ENCODE measurements around the gene SMG9.
"Not testable (repeated sequence)": the region's sequence is repeated elsewhere in the genome, so short reads cannot be mapped to it uniquely, and the experiment has no call there.

Gene SMG9

GRCh38 chr19:43780706-43781525, 26.2 kb upstream of the SMG9 start, which contains the start of gene KCNN4:
Gene KCNN4, minus strand, starts transcription at chr19:43780973. Its CDS starts 112 bp downstream, at chr19:43780861.
- DNase-seq (ENCODE audit: low spot score): peak; percentile 51

GRCh38 chr19:43779820-43780219, 25.1 kb upstream of the SMG9 start:
- DNase-seq (ENCODE audit: low spot score): no peak

- no peak for DNase-seq (ENCODE audit: low spot score)
These were observed 24.5 kb upstream of the SMG9 start for GRCh38 chr19:43779147-43779819.

GRCh38 chr19:43778651-43779050, 23.9 kb upstream of the SMG9 start:
- DNase-seq (ENCODE audit: low spot score): no peak

- peak; percentile 52 for DNase-seq (ENCODE audit: low spot score)
These were observed 22.5 kb upstream of the SMG9 start for GRCh38 chr19:43777163-43777695.

- DNase-seq (ENCODE audit: low spot score): no peak
These were observed 21.5 kb upstream of the SMG9 start for GRCh38 chr19:43776286-43776685.

- DNase-seq (ENCODE audit: low spot score): no peak
These were observed 20.6 kb upstream of the SMG9 start for GRCh38 chr19:43775299-43775890.

- not testable (repeated sequence) for DNase-seq (ENCODE audit: low spot score)
These were observed 20.1 kb upstream of the SMG9 start for GRCh38 chr19:43774940-43775258.

- peak; percentile 78 for DNase-seq (ENCODE audit: low spot score)
These were observed 19.6 kb upstream of the SMG9 start for GRCh38 chr19:43774103-43774939.

- no peak for DNase-seq (ENCODE audit: low spot score)
These were observed 19.0 kb upstream of the SMG9 start for GRCh38 chr19:43773725-43774102.

GRCh38 chr19:43769256-43769655, 14.5 kb upstream of the SMG9 start:
- no peak for DNase-seq (ENCODE audit: low spot score)

GRCh38 chr19:43768273-43769050, 13.7 kb upstream of the SMG9 start:
- DNase-seq (ENCODE audit: low spot score): no peak

GRCh38 chr19:43767818-43768217, 13.1 kb upstream of the SMG9 start:
- DNase-seq (ENCODE audit: low spot score): no peak

GRCh38 chr19:43767316-43767715, 12.6 kb upstream of the SMG9 start:
- DNase-seq (ENCODE audit: low spot score): no peak

GRCh38 chr19:43766755-43767043, 11.9 kb upstream of the SMG9 start:
- no peak for DNase-seq (ENCODE audit: low spot score)

- peak; percentile 91 for DNase-seq (ENCODE audit: low spot score)
These were observed 10.5 kb upstream of the SMG9 start for GRCh38 chr19:43765109-43765876.

GRCh38 chr19:43764684-43765083, 9.9 kb upstream of the SMG9 start:
- not testable (repeated sequence) for DNase-seq (ENCODE audit: low spot score)

- no peak for DNase-seq (ENCODE audit: low spot score)
These were observed 8.7 kb upstream of the SMG9 start for GRCh38 chr19:43763473-43763939.

- no peak for DNase-seq (ENCODE audit: low spot score)
These were observed 8.1 kb upstream of the SMG9 start for GRCh38 chr19:43762814-43763213.

- no peak for DNase-seq (ENCODE audit: low spot score)
These were observed 6.2 kb upstream of the SMG9 start for GRCh38 chr19:43760941-43761340.

- DNase-seq (ENCODE audit: low spot score): no peak
These were observed 4.8 kb upstream of the SMG9 start for GRCh38 chr19:43759515-43759914.
